Duodenal mucosa (tissue), 2 donors: Measurements from ENCODE around the gene DHX32.
"Not testable (repeated sequence)": the region's sequence is repeated elsewhere in the genome, so short reads cannot be mapped to it uniquely, and the experiment has no call there.

ENCODE experiments used
- H3K27ac ChIP-seq: one replicate; pipeline ENCODE4 v1.7.0; 2013; ENCODE audit warnings: low read depth, low read length
- H3K27me3 ChIP-seq, 2 donors: one replicate each; pipeline ENCODE4 v1.7.0; 2013; ENCODE audit warnings: low read length in 2 of 2, control low read depth in 1 of 2; ENCODE audit not compliant: insufficient read depth in 2 of 2, control insufficient read depth in 1 of 2
- H3K36me3 ChIP-seq, 2 donors: one replicate each; pipeline ENCODE4 v1.7.0; 2013; ENCODE audit warnings: low read length in 2 of 2, control low read depth in 1 of 2; ENCODE audit not compliant: insufficient read depth in 2 of 2, control insufficient read depth in 1 of 2
- H3K4me1 ChIP-seq, 2 donors: one replicate each; pipeline ENCODE4 v1.7.0; 2013; ENCODE audit warnings: low read length in 2 of 2, control low read depth in 1 of 2; ENCODE audit not compliant: insufficient read depth in 2 of 2, control insufficient read depth in 1 of 2
- H3K4me3 ChIP-seq, 2 donors: one replicate each; pipeline ENCODE4 v1.7.0; 2013; ENCODE audit warnings: low read length in 2 of 2, low read depth in 1 of 2
- H3K9ac ChIP-seq, 2 donors: one replicate each; pipeline ENCODE4 v1.7.0; 2013; ENCODE audit warnings: low read length in 2 of 2, low read depth in 1 of 2
- H3K9me3 ChIP-seq, 2 donors: one replicate each; pipeline ENCODE4 v1.7.0; 2013; ENCODE audit warnings: low read length in 2 of 2, control low read depth in 1 of 2; ENCODE audit not compliant: control insufficient read depth in 1 of 2

The DHX32 gene

DNA sequence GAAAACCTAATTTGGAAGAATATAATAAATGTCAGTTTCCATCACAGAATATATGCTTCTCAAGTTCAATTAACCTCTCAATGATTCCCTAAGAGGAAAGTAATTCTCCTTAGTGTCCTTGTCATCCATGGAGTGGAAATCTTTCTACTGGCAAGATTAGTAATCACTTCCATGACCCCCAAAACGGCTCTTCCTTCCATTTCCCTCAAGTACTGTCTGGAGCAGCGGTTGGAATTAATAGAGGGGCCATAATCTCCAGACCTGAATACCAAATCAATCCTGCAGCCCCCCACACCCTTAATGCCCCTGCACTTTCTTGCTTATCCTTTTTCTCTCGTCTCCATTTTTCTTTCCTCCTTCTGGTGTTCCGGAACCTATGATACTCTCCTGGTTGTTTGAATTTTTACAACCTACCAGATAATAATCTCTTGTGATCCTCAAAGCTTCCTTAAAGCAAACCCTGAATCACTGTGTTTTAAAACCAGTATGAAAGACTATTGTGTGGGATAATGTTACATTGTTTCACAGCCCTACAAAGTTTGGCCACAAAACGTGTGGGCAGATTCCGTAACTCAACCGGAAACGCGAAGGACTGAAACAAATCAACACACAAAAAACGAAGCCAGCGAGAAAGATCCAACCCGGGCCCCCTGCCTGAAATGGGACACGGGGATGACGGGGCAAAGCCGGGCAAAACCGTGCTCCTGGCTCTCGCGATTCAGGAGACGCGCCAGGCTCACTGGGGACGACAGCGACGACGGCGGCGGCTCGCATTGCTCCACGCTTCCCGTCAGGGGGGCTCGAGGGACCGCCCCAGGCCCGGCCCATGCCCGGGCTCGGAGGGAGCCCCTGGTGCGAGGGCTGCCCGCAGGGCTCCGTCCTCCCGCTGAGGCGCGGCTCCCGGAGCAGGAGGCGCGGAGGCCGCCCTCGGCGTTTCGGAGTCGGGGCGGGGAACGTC lies 14.3 kb upstream of the DHX32 start:
- not testable (repeated sequence) for H3K36me3 ChIP-seq, H3K4me1 ChIP-seq, H3K9me3 ChIP-seq, H3K27me3 ChIP-seq
- peak overlapping the region; percentile 55 for H3K27ac ChIP-seq
- peak overlapping the region; percentile 37 to 64 for H3K9ac ChIP-seq
- peak overlapping the region; percentile 64 to 87 for H3K4me3 ChIP-seq

DNA sequence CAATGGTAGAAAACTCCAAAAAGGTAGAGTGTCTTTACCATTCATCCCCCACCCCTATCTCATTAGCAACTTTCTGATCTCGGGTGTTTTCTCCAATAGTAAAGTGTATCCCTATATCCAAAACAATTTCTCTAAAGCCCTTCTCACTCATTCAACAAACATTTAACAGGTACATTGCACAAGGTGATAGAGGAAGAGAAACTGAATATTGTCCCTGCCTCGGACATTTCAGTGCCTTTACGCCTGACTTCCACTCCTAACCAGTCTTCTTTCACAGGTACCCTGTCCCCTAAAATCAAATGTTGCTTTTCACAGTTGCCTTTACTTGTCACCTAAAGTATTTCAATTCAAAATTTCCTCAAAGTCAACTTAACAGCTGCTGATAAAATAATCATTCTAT lies 13.1 kb upstream of the DHX32 start:
- not testable (repeated sequence) for H3K27ac ChIP-seq, H3K4me3 ChIP-seq, H3K9ac ChIP-seq, H3K4me1 ChIP-seq, H3K36me3 ChIP-seq, H3K9me3 ChIP-seq, H3K27me3 ChIP-seq

DNA sequence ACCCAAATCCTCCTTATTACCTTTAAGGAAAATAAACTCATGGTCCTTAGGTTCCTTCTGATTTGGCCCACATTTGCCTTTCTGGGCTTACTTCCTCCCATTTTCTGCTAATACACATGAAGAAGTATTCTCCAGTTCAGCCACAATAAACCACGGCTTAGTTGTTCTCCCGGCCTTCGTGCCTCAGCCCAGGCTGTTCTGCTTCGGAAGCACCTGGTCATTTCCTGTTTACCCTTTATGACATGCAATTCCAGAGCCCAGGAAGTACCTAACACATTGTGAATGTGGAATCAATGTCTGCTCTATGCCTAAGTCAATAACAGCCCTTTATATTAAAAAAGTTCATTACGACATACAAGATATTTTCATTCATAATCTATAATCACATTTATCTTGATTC lies 11.3 kb upstream of the DHX32 start:
- not testable (repeated sequence) for H3K4me1 ChIP-seq, H3K9me3 ChIP-seq, H3K4me3 ChIP-seq, H3K27ac ChIP-seq, H3K27me3 ChIP-seq, H3K36me3 ChIP-seq, H3K9ac ChIP-seq

DNA sequence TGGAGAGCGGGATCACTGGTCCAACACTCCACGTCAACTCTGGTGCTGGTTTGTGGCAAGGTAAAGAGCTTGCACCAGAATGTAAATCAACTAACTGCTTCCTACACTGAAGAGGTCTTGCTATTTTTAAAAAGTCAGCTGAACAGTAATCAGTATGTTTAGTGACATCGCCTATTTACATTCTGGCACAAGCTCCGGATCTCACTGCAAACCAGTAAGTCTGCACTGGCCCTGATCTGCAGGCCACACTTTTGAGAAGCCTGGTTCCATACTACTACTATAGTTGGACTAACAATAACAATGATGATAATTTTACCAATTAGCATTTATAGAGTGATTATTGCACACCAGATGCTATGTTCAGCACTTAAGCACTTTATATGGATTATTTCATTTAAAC lies 8.3 kb upstream of the DHX32 start:
- H3K36me3 ChIP-seq: peaks cover 7 to 11% of the 10 kb centered on the region in 2 donors
- H3K27ac ChIP-seq, H3K4me3 ChIP-seq, H3K9me3 ChIP-seq, H3K27me3 ChIP-seq, H3K4me1 ChIP-seq, H3K9ac ChIP-seq: not testable (repeated sequence)

DNA sequence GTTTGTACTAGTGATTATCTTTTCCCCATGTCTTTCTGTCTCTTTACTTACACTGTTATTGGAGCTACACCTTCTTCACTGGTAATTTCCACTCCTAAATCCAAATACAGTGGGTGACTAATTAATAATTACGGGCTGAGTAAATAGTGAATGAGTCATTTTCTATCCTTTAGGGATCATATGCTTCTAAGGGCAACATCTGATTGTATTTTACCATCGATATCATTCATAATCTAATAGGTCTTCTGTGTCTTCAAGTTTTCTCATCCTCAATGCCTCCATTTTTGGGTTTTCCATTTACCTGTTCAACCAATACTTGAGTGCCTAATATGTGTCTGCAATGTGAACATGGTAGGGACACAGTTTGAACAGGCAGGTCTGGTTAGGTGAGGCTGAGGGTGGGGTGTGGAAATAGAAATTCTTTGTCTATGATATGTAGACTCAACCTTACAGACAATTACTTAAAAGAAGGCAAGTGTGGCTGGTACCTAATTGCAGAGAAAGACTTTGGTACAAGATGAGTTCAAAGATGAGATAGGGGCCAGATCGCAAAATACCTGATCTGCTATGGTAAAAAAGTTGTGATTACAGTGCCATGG lies 5.9 kb upstream of the DHX32 start:
- Histone ChIP-seq H3K27me3 (no peaks in the 10 kb centered on the region), H3K27ac (no peak overlapping the region), H3K4me1 (no peaks in the 10 kb centered on the region), H3K4me3 (no peak overlapping the region), H3K9ac (no peak overlapping the region), H3K9me3 (peaks cover 0 to 3% of the 10 kb centered on the region in 2 donors), H3K36me3 (peaks cover 7 to 16% of the 10 kb centered on the region in 2 donors)

DNA sequence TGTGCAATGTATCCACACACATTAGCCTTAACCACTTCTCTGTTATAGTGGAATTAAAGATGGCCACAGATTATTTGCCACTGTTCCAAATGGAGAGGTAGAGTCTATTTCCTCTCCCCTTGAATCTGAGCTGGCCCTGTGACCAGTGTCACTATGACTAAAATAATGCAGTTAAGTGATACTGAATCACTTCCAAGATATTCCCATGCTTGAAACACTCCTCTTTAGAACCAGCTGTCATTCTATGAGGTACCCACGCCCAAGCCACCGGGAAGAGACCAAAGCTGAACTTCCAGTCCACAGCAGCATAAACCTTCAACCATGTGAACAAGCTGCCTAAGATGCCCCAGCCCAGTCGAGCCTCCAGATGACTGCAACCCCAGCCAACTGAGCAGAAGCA lies 2.1 kb upstream of the DHX32 start:
- H3K4me3 ChIP-seq: no peak overlapping the region
- peaks cover 7 to 21% of the 10 kb centered on the region in 2 donors for H3K36me3 ChIP-seq
- H3K27me3 ChIP-seq: no peaks in the 10 kb centered on the region
- H3K9me3 ChIP-seq: no peaks in the 10 kb centered on the region
- H3K27ac ChIP-seq: no peak overlapping the region
- no peaks in the 10 kb centered on the region for H3K4me1 ChIP-seq
- H3K9ac ChIP-seq: no peak overlapping the region

DNA sequence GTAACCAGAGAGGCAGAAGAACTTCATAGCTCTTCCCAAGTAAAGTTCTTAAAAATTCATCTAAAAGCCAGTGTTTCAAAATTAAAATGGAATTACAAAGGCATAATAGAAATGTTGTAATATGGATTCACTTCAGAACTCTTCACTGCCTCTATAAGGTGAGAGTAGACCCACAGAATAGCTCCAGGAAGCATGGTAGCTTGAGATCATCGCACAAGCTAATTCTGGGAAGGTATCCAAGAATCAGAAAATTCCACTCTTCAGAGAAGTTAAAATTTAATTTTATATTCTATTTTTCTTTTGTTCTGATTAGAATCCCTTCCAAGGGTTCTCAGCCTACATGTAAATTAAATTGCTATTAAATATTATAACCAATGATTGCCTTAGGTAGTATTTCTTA lies 1.5 kb upstream of the DHX32 start:
- H3K4me3 ChIP-seq: no peak overlapping the region
- H3K36me3 ChIP-seq: peaks cover 7 to 21% of the 10 kb centered on the region in 2 donors
- no peak overlapping the region for H3K27ac ChIP-seq
- H3K27me3 ChIP-seq: no peaks in the 10 kb centered on the region
- H3K4me1 ChIP-seq: no peaks in the 10 kb centered on the region
- H3K9me3 ChIP-seq: no peaks in the 10 kb centered on the region
- H3K9ac ChIP-seq: no peak overlapping the region

DNA sequence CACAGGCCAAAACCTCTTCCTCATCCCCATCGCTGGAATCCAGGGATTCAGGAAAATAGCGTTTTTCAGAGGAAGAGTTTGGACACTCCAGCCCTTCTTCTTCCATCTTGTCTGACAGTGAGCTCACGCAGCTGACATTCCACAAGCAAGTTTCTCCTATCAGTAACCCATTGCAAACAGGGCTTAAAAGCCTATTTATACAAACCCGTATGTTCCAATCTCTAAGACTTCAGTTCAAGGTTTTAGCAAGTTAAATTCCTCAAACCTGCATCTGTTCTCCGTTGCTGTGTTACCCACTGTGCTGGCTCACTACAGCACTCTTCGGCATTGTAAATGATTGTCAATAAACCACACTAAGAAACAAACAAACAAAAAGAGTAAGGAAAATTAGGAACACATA lies 373 bp downstream of the DHX32 start:
- H3K9ac ChIP-seq: no peak overlapping the region
- no peak overlapping the region for H3K4me3 ChIP-seq
- peaks cover 2 to 10% of the 10 kb centered on the region in 2 donors for H3K9me3 ChIP-seq
- peaks cover 16 to 24% of the 10 kb centered on the region in 2 donors for H3K36me3 ChIP-seq
- H3K27ac ChIP-seq: no peak overlapping the region
- H3K27me3 ChIP-seq: no peaks in the 10 kb centered on the region
- H3K4me1 ChIP-seq: no peaks in the 10 kb centered on the region

DNA sequence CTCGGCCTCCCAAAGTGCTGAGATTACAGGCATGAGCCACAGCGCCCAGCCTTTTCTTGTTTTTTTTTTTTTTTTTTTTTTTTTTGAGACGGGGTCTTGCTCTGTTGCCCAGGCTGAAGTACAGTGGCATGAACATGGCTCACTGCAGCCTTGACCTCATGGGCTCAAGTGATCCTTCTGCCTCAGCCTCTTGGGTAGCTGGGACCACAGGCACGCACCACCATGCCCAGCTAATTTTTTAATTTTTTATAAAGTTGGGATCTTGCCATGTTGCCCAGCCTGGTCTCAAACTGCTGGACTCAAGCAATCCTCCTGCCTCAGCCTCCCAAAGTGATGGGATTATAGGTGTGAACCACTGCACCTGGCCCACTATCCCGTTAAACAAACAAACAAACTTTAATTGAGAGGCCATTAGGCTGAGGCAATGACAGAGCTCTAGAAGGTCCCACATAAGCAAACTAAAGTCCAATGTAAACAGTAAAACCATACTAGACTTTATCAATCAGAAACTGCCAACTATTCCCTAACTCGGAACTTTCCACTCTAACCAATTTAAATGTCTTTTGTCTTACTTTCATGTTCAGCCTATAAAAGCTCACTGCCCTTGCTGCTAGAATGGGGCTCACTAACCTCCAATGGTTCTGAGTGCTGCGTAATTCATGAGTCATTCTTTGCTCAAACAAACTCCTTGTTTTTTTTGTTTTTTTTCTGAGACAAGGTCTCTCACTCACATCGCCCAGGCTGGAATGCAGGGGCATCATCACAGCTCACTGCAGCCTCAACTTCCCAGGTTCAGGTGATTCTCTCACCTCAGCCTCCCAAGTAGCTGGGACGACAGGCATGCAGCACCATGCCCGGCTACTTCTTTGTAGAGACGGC lies 1.9 kb downstream of the DHX32 start:
- no peaks in the 10 kb centered on the region for H3K4me1 ChIP-seq
- H3K36me3 ChIP-seq: peaks cover 9 to 16% of the 10 kb centered on the region in 2 donors
- no peak overlapping the region for H3K4me3 ChIP-seq
- H3K27ac ChIP-seq: no peak overlapping the region
- H3K27me3 ChIP-seq: no peaks in the 10 kb centered on the region
- no peak overlapping the region for H3K9ac ChIP-seq
- peaks cover 2 to 12% of the 10 kb centered on the region in 2 donors for H3K9me3 ChIP-seq

DNA sequence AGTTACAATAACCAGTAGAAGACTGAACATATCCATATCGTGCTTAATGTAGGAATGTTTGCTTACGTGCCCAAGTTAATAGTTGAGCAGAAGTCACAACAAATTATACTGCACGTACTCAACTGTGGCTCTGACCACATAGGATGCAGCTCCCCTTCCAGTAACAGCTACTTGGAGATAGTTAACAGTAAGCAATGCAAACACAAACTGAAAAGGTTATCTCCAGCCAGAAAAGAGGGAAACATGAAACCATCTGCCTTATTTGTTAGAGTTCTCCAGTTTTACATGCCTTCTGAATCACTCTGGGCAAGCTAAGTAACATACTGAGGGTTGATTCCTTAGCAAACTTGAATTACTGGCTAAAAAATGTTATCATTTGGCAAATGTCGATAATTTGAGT lies 9.8 kb downstream of the DHX32 start:
- peaks cover 14 to 15% of the 10 kb centered on the region in 2 donors for H3K36me3 ChIP-seq
- H3K27me3 ChIP-seq: no peaks in the 10 kb centered on the region
- no peak overlapping the region for H3K27ac ChIP-seq
- H3K4me3 ChIP-seq: no peak overlapping the region
- H3K9ac ChIP-seq: no peak overlapping the region
- H3K4me1 ChIP-seq: no peaks in the 10 kb centered on the region
- peaks cover under 1 to 9% of the 10 kb centered on the region in 2 donors for H3K9me3 ChIP-seq
